HG03342 (cell line): ENCODE results near the gene CIT.
A peak's percentile ranks its signal among the peaks of the same experiment; 100 is the strongest.

Experiments used
- ATAC-seq: cut with Tn5 transposase; IDR thresholded peaks from one replicate; pipeline ENCODE4 v1.9.1; 2021; ENCODE audit warnings: mild to moderate bottlenecking, moderate library complexity; ENCODE audit not compliant: unreplicated experiment

Gene CIT

GRCh38 chr12:119857041-119857591, 20.0 kb downstream of the CIT start:
- no peak for ATAC-seq

DNA sequence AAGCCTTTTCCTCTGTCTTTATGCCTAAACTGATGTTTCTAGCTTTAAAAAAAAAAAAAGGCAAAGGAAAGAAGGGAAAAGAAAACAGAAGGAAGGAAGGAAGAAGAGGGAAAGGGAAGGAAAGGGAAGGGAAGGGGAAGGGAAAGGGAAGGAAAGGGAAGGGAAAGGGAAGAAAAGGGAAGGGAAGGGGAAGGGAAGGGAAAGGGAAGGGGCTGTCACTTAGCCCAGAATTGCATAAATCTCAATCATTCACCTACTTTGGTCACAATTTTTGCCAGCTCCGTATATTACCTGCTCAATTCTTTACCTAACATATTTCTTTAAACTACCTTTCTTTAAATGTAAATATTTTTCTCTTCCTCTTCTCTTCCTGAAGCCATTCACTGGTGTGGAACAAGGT, 26.8 kb downstream of the CIT start:
- ATAC-seq: no peak

DNA sequence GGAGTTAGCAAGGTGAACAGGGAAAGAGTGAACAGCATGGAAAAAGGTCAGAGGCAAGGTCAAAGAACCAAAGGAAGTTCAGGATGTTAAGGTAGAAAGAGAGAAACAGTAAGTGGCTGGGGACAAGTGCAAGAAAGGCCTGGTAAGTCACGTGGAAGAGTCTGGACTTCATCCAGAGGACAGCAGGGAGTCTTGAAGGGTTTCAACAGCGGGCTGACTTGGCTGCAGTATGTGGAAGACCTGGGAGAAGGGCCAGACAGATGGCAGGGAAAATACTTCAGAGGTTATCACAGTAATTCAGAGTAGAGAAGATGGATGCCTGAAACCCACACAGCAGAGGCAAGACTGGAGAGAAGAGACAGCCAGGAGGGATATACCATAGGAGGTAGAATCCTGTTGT, 34.0 kb downstream of the CIT start:
- no peak for ATAC-seq

- no peak for ATAC-seq
Observed at GRCh38 chr12:119842380-119842779, 34.7 kb downstream of the CIT start.

GRCh38 chr12:119841433-119842210, 35.5 kb downstream of the CIT start:
- no peak for ATAC-seq

DNA sequence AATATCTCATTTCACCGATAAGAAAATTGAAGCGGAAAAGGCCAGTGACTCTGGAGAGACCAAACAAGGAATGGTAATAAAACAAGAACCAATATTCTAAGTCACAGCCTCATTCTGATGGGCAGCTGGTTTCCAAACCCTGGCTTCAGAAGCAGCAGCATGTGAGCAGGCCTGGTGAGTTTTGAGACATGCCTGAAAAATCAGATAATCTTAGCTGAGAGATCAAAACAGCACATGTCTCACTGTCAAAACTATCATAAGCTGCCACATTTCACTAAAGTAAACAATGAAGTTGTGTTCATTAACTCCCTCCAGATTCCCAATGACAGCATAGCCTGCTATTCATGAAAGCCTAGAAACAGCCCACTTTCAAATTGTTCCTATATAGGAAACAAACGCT, 36.5 kb downstream of the CIT start:
- ATAC-seq: no peak

DNA sequence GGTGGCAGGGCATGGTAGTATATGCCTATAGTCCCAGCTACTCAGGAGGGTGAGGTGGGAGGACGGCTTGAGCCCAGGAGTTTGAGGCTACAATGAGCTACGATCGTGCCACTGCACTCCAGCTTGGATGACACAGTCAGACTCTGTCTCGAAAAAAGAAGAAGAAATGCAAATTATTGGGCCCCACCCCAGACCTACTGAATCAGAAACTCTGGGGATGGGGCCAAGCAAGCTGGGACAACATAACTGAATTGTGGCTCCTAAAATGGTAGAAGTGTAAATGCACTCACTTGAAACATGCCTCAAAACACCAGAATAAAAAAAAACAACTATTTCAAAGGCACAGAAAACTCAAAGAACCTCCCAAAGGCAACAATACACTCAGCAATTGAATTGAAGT, 37.0 kb downstream of the CIT start:
- no peak for ATAC-seq

GRCh38 chr12:119838826-119839600, 38.1 kb downstream of the CIT start:
- no peak for ATAC-seq

DNA sequence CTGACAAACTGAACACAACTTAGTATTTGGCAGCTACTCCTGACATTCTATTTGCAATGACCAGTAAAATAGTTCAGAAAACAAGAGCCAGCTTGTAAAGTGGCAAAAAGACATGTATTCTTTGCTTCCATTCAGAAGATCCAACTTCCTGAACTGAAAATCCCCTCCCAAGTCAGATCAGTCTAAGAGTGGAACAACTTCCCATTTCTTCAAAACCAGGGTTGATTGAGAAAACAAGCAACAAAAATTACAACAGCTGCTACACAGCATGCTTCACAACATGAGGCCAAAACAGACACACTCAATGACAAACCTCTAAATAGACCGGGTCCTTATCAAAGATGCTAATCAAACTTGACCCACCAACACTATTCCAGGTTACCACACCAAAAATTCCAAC, 40.3 kb downstream of the CIT start:
- no peak for ATAC-seq

DNA sequence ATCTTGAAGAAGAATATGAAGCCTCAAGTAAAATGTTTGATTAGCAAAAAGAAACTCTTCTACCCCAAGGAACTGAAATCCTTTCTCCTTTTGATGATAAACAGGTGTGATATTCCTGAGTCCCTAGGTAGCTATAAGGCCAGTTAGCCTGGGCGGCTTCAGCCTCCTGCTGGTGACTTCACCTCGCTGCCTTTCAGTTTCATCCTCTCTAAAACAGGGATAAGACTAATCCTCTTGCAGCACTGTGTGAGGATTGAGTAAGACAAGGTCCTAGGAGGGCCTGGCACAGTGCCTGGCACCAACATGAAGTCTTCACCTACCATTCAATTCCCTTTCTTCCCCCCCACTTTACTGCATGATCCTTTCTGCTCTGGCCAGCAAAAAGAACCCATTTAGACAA, 42.1 kb downstream of the CIT start:
- no peak for ATAC-seq

GRCh38 chr12:119829439-119829838, 47.7 kb downstream of the CIT start:
- no peak for ATAC-seq

DNA sequence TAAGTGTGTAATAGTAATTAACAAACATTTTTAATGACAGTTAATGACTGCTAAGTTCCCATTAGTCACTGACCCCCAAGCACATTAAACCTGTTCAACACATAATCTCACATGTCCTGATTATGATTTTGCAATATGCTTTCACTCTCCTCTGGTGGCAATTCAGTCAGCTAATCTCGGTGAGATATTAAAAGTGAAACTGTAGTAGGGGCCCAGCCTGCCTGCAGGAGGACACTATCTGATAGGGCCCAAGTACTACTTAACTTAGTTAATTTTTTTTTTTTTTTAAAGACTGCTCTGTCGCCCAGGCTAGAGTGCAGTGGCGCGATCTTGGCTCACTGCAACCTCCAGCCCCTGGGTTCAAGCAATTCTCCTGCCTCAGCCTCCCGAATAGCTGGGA, 48.8 kb downstream of the CIT start:
- ATAC-seq: no peak

- ATAC-seq: no peak
Observed at GRCh38 chr12:119827760-119828159, 49.4 kb downstream of the CIT start.

DNA sequence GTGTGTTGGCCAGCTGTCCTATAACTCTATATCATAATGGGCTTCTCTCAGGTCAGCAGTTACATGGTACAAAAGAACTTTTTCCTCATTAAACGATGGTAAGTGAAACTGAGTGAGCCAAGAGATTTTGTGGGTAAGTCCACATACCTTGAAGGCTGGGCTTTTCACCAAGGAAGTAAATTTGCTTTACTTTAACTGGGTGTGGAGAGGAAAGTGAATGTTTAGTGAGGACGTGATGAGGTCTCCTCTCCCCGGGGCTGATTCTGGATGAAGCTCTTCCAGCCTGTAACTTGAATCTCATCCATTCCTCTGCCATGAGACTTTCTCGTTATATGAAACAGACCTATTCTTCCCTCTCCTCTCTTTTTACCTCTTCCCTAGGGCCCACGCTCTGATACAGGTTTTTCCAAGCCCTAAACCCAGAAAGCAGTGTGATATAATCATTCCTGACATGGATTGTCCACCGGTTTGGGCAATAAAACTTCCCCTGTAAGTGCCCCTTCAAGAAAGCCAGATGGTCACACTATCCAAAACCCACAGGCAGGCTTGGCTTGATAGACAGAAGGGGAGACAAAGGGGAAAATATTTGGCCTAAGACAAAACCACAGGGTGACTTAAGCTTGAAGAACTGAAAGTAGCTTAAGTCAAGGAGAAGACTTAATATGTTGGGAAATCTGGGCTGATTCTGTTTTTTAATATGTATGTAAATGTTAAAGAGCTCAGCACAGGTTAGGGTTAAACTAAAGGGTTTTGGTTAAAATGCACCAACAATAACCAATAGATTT, 50.3 kb downstream of the CIT start:
- no peak for ATAC-seq

GRCh38 chr12:119825262-119825661, 51.9 kb downstream of the CIT start:
- no peak for ATAC-seq

DNA sequence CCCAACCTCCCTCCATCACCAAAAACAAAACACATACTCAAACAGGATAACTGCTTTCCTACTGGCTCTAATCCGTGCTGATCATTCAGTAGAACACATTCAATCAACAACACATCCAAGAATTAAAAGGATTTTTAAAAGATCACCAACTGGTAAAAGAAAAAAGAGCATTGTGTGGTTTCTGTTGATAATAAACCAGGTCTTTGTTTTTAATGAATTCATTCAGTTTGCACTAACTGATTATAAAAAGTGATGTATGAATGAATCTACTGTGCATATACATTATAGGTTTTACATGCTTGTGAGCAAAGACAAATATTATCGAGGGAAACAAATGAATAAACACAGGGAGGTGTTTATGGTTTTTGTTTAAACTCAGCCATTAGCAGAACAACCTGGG, 55.1 kb downstream of the CIT start:
- no peak for ATAC-seq

DNA sequence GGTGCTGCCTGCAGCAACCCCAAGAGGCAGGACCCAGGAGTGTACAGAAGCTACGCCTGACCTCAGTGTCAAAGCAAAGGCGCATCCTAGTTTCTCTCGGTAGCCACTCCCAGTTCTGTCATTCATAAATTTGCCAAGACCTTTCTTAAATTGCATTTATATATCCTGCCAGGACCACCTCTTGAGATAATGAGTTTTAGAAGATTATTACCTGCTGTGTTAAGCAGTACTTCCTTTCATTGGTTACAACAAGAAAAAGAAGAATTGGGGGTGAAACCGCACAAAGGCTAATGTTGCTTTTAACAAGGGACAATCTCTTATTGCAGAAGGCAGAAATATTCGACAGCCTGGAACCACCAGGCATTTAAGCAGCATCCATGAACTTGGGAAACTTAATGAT, 57.8 kb downstream of the CIT start:
- ATAC-seq: no peak

- no peak for ATAC-seq
Observed at GRCh38 chr12:119817546-119818343, 59.4 kb downstream of the CIT start.

DNA sequence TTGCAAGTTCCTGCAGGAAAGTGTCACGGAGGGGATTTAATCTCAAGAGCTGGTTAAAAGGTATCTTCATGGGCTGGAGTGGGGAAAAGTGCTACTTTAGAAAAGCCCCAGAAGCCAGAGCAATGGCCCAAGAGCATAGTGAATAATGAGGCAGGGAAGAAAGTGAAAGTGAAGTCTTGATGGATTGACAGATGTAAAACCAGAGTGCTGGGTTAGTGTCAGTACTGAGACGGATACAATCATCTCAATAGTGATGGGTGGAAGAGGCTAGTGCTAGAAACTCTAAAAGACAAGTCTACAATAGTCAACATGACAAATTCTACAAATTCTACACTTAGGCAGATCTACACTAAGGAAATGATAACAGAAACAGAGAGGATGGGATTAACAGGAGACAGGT, 68.1 kb downstream of the CIT start:
- peak; percentile 63 for ATAC-seq

- ATAC-seq: no peak
Observed at GRCh38 chr12:119808441-119808840, 68.7 kb downstream of the CIT start.

GRCh38 chr12:119807380-119807779, 69.7 kb downstream of the CIT start:
- no peak for ATAC-seq
